H1 (cell line): Measurements from ENCODE around the gene OR5D13. TPM values are rescaled to one million over a fixed set of nuclear protein-coding genes. Genes with fewer than 3 reads are reported as not detected.

Experiments
- CTCF ChIA-PET: fragments of 300-600 bp; sonication (Branson Sonifier 250); formaldehyde crosslinking; loops from one replicate; lab custom pipeline; 2021; ENCODE audit not compliant: partially characterized antibody; lab: Charles Lee
- POLR2A ChIA-PET: fragments of 300-600 bp; sonication (Branson Sonifier 250); formaldehyde crosslinking; loops from one replicate; lab custom pipeline; 2021; ENCODE audit warnings: inconsistent platforms; ENCODE audit not compliant: partially characterized antibody; lab: Charles Lee
- DNase-seq, 2 experiments: peaks; one replicate each; pipeline versions ENCODE4 v3.0.0 to v3.0.0-alpha.2; 2010 to 2022; ENCODE audit warnings: low spot score in 2 of 2, low read depth in 1 of 2, mixed read lengths in 1 of 2
- FAIRE-seq: peaks from 2 replicates; lab custom pipeline; 2011; peaks lifted over from hg19 to GRCh38; lab: Jason Lieb, UNC
- H2AFZ ChIP-seq: 2 replicates; pipeline ENCODE4 v1.8.1; 2012; ENCODE audit warnings: low read length, inconsistent platforms
- H2AK5ac ChIP-seq: 2 replicates; pipeline ENCODE4 v1.6.1; 2013; ENCODE audit warnings: low read depth, low read length
- H2BK120ac ChIP-seq: replicated peaks from 2 replicates; pipeline ENCODE3; 2013; ENCODE audit warnings: low read depth, low read length, inconsistent platforms
- H2BK12ac ChIP-seq: 2 replicates; pipeline ENCODE4 v1.6.1; 2013; ENCODE audit warnings: low read depth, low read length
- H2BK15ac ChIP-seq: 2 replicates; pipeline ENCODE4 v1.6.1; 2013; ENCODE audit warnings: low read length
- H2BK20ac ChIP-seq: 2 replicates; pipeline ENCODE4 v1.6.1; 2013; ENCODE audit warnings: low read length
- H2BK5ac ChIP-seq: 2 replicates; pipeline ENCODE4 v1.6.1; 2013; ENCODE audit warnings: low read depth, low read length
- H3K14ac ChIP-seq: 2 replicates; pipeline ENCODE4 v1.6.1; 2013; ENCODE audit warnings: inconsistent platforms; ENCODE audit not compliant: insufficient read length
- H3K18ac ChIP-seq: 2 replicates; pipeline ENCODE4 v1.6.1; 2013; ENCODE audit warnings: low read length; ENCODE audit errors: extremely low read depth
- H3K23ac ChIP-seq: 2 replicates; pipeline ENCODE4 v1.6.1; 2013; ENCODE audit warnings: inconsistent platforms; ENCODE audit not compliant: insufficient read length
- H3K23me2 ChIP-seq: 2 replicates; pipeline ENCODE4 v1.6.1; 2013; ENCODE audit warnings: low read depth, low read length
- H3K27ac ChIP-seq: 2 replicates; pipeline ENCODE4 v1.6.1; 2011; ENCODE audit warnings: low read depth, low read length, inconsistent platforms
- H3K27me3 ChIP-seq, 4 experiments: replicated peaks in 1 of 4; 1 replicate in 1 of 4; 2 replicates in 3 of 4; pipeline versions ENCODE4 v1.6.1 to v1.8.1; 2011 to 2013; ENCODE audit warnings: low read length in 3 of 4, mild to moderate bottlenecking in 3 of 4, inconsistent platforms in 2 of 4, mixed read lengths in 2 of 4, moderate library complexity in 1 of 4; ENCODE audit not compliant: control insufficient read depth in 3 of 4, insufficient read depth in 3 of 4; ENCODE audit errors: extremely low read depth in 1 of 4
- H3K36me3 ChIP-seq, 4 experiments: 2 replicates each; pipeline versions ENCODE4 v1.6.1 to v1.8.1; 2011 to 2013; ENCODE audit warnings: mild to moderate bottlenecking in 4 of 4, low read length in 3 of 4, moderate library complexity in 2 of 4, control low read depth in 1 of 4, inconsistent platforms in 1 of 4; ENCODE audit not compliant: insufficient read depth in 4 of 4, control insufficient read depth in 2 of 4
- H3K4ac ChIP-seq: replicated peaks from 2 replicates; pipeline ENCODE3; 2013; ENCODE audit warnings: low read length, low read depth, mixed read lengths, inconsistent platforms; ENCODE audit not compliant: insufficient read length
- H3K4me1 ChIP-seq, 4 experiments: replicated peaks in 1 of 4; 1 replicate in 1 of 4; 2 replicates in 3 of 4; pipeline versions ENCODE4 v1.6.1 to v1.8.1; 2011 to 2013; ENCODE audit warnings: low read length in 3 of 4, inconsistent platforms in 2 of 4, mixed read lengths in 1 of 4; ENCODE audit not compliant: insufficient read depth in 4 of 4, control insufficient read depth in 3 of 4
- H3K4me2 ChIP-seq, 2 experiments: 2 replicates each; pipeline versions ENCODE4 v1.6.1 to v1.8.1; 2011 to 2013; ENCODE audit warnings: low read depth in 2 of 2, low read length in 2 of 2, control low read depth in 1 of 2, inconsistent platforms in 1 of 2, mild to moderate bottlenecking in 1 of 2; ENCODE audit not compliant: insufficient read depth in 1 of 2
- H3K4me3 ChIP-seq, 4 experiments: fragments of 200-600, 300-600 bp in 1 of 4; sonication (generic), shearing (Covaris generic), sonication (Bioruptor Twin) in 1 of 4; 2 replicates each; pipeline versions ENCODE4 v1.5.1 to v1.8.1; 2011 to 2016; ENCODE audit warnings: low read length in 4 of 4, low read depth in 3 of 4, control low read depth in 2 of 4, inconsistent platforms in 2 of 4, mild to moderate bottlenecking in 2 of 4, mixed read lengths in 1 of 4, moderate library complexity in 1 of 4; ENCODE audit not compliant: insufficient read depth in 2 of 4; ENCODE audit errors: extremely low read depth in 1 of 4
- H3K56ac ChIP-seq: replicated peaks from 2 replicates; pipeline ENCODE3; 2013; ENCODE audit warnings: low read depth, mild to moderate bottlenecking, mixed read lengths, low read length, inconsistent platforms; ENCODE audit not compliant: insufficient read length
- H3K79me1 ChIP-seq: 2 replicates; pipeline ENCODE4 v1.6.1; 2013; ENCODE audit warnings: low read depth, low read length, control low read depth
- H3K79me2 ChIP-seq, 2 experiments: 2 replicates each; pipeline versions ENCODE4 v1.6.1 to v1.8.1; 2012 to 2013; ENCODE audit warnings: low read length in 2 of 2, mild to moderate bottlenecking in 2 of 2, inconsistent platforms in 1 of 2; ENCODE audit not compliant: insufficient read depth in 2 of 2, control insufficient read depth in 1 of 2
- H3K9ac ChIP-seq, 4 experiments: replicated peaks in 1 of 4; 1 replicate in 1 of 4; 2 replicates in 3 of 4; pipeline versions ENCODE4 v1.6.1 to v1.8.1; 2011 to 2013; ENCODE audit warnings: low read depth in 3 of 4, low read length in 3 of 4, control low read depth in 2 of 4, mild to moderate bottlenecking in 2 of 4, moderate library complexity in 2 of 4, inconsistent platforms in 1 of 4; ENCODE audit errors: extremely low read depth in 1 of 4
- H3K9me3 ChIP-seq, 2 experiments: 2 replicates each; pipeline versions ENCODE4 v1.6.1 to v1.8.1; 2012 to 2013; ENCODE audit warnings: mild to moderate bottlenecking in 2 of 2, moderate library complexity in 2 of 2, control low read depth in 1 of 2, inconsistent platforms in 1 of 2, low read depth in 1 of 2, low read length in 1 of 2, mixed read lengths in 1 of 2; ENCODE audit not compliant: insufficient read depth in 2 of 2
- H4K20me1 ChIP-seq, 2 experiments: replicated peaks in 1 of 2; 2 replicates each; pipeline versions ENCODE3 to v1.8.1; 2011 to 2013; ENCODE audit warnings: inconsistent platforms in 2 of 2, low read length in 2 of 2, mild to moderate bottlenecking in 1 of 2; ENCODE audit not compliant: insufficient read depth in 2 of 2, control insufficient read depth in 1 of 2
- H4K5ac ChIP-seq: 2 replicates; pipeline ENCODE4 v1.6.1; 2013; ENCODE audit warnings: low read length, low read depth, mixed read lengths, inconsistent platforms; ENCODE audit not compliant: insufficient read length
- H4K8ac ChIP-seq: 2 replicates; pipeline ENCODE4 v1.8.0; 2013; ENCODE audit warnings: mild to moderate bottlenecking, moderate library complexity, low read length, inconsistent platforms; ENCODE audit not compliant: insufficient read depth; ENCODE audit errors: extremely low read depth
- H4K91ac ChIP-seq: replicated peaks from 2 replicates; pipeline ENCODE3; 2013; ENCODE audit warnings: low read length, mixed read lengths, inconsistent platforms; ENCODE audit not compliant: insufficient read length
- EGR1 ChIP-seq: IDR thresholded peaks from 2 replicates; pipeline ENCODE4 v1.6.1; 2011; ENCODE audit warnings: low read depth, low read length, borderline replicate concordance
- FOSL1 ChIP-seq: IDR thresholded peaks from 2 replicates; pipeline ENCODE4 v1.6.1; 2011; ENCODE audit warnings: mild to moderate bottlenecking, low read depth, low read length, moderate library complexity; ENCODE audit not compliant: insufficient read depth
- HDAC2 ChIP-seq, 2 experiments: fragments of 300-600 bp in 1 of 2; sonication (generic) in 1 of 2; IDR thresholded peaks; 2 replicates each; pipeline ENCODE4 v1.6.1; 2011 to 2012; ENCODE audit warnings: low read depth in 2 of 2, low read length in 2 of 2, mild to moderate bottlenecking in 2 of 2, moderate library complexity in 2 of 2, borderline replicate concordance in 1 of 2, inconsistent platforms in 1 of 2
- JUND ChIP-seq: IDR thresholded peaks from 2 replicates; pipeline ENCODE4 v1.6.1; 2011; ENCODE audit warnings: mild to moderate bottlenecking, improper control_type of control experiment, low read length
- KDM1A ChIP-seq: fragments of 200-600, 300-600 bp; sonication (generic); IDR thresholded peaks from 2 replicates; pipeline ENCODE4 v1.7.1; 2016; ENCODE audit warnings: mild to moderate bottlenecking, low read length, borderline replicate concordance
- KDM5A ChIP-seq: fragments of 200-600 bp; IDR thresholded peaks from 2 replicates; pipeline ENCODE4 v1.7.1; 2012; ENCODE audit warnings: mild to moderate bottlenecking, low read length, inconsistent platforms, mixed read lengths
- MAX ChIP-seq: IDR thresholded peaks from 2 replicates; pipeline ENCODE4 v1.6.1; 2012; ENCODE audit warnings: inconsistent platforms
- NRF1 ChIP-seq: IDR thresholded peaks from 2 replicates; pipeline ENCODE4 v1.6.1; 2011; ENCODE audit warnings: mild to moderate bottlenecking, low read depth, low read length, improper control_type of control experiment
- PHF8 ChIP-seq: fragments of 200-600 bp; sonication (generic); conservative IDR thresholded peaks from 2 replicates; pipeline ENCODE4 v1.7.1; 2012; ENCODE audit warnings: low read depth, mild to moderate bottlenecking, inconsistent platforms, low read length, moderate library complexity
- SRF ChIP-seq: IDR thresholded peaks from 2 replicates; pipeline ENCODE4 v1.6.1; 2011; ENCODE audit warnings: mild to moderate bottlenecking, low read depth, low read length, moderate library complexity
- TCF12 ChIP-seq: IDR thresholded peaks from 2 replicates; pipeline ENCODE4 v1.6.1; 2011; ENCODE audit warnings: low read depth, mild to moderate bottlenecking, low read length
- polyA plus RNA-seq, 7 experiments: library from polyadenylated mRNA; depleted of rRNA in 3 of 7; stranded (reverse) in 5 of 7; unstranded in 2 of 7; fragments of >200 nt in 5 of 7; fragments of 200-250 nt in 2 of 7; gene quantifications; 1 replicate in 5 of 7; 2 replicates in 1 of 7; 4 replicates in 1 of 7; pipeline versions ENCODE4 v1.2.1 to v1.2.3, GENCODE V29; 2011 to 2013; ENCODE audit warnings: missing spikeins in 2 of 7, mixed read lengths in 2 of 7
- total RNA-seq: library from RNA; stranded (reverse); fragmentation: NEBNext Ultra II Directional; extraction: Animal tissue kit (Norgen Biotek cat#: 25700); gene quantifications from 2 replicates; pipeline ENCODE4 v1.2.1, GENCODE V29; 2021

The OR5D13 gene
- total and polyA plus RNA-seq, 2 of the 8 experiments (the other 6 are each of a cell fraction or from before 2014, with no cell fraction given), result not detected

DNA sequence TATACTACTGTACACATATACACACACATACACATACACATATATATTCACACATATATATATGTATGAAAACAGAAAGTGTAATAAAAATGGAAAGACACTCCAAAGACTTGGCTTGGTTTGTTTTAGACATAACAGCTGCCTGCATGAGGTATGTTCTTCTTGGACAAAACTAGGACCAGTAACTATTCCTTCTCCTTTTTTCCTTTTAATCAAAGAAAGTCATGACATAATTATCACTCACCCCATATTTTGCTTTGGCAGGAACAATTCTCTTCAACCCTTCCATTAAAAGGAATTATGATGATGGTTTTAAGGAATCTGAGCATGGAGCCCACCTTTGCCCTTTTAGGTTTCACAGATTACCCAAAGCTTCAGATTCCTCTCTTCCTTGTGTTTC, 22.0 kb downstream of the OR5D13 start, which contains the start of gene OR5D14:
OR5D14 (plus strand) TSS at position 301 of the 400 bp plus-strand sequence; CDS start at position 301, 0 bp downstream.
- Histone ChIP-seq H3K9ac (no peak within 1 kb of the TSS), H3K14ac (no peak within 1 kb of the TSS), H3K18ac (no peak within 1 kb of the TSS), H3K23ac (no peak within 1 kb of the TSS), H2AK5ac (no peak within 1 kb of the TSS), H2AFZ (no peak within 1 kb of the TSS), H3K4me3 (no peak within 1 kb of the TSS), H2BK5ac (no peak within 1 kb of the TSS), H3K9me3 (peaks cover 68 to 76% of the 10 kb centered on the region in 2 experiments), H3K56ac (no peak within 1 kb of the TSS), H3K23me2 (no peaks in the 10 kb centered on the region; the same call in 1 of the 2 replicates), H3K79me1 (no peaks in the 10 kb centered on the region), H2BK20ac (no peak within 1 kb of the TSS), H4K8ac (no peak within 1 kb of the TSS), H3K27ac (no peak within 1 kb of the TSS), H3K27me3 (no peaks in the 10 kb centered on the region), H4K20me1 (no peaks in the 10 kb centered on the region), H4K5ac (no peak within 1 kb of the TSS), H3K4me1 (no peaks in the 10 kb centered on the region), H2BK12ac (no peak within 1 kb of the TSS), H3K79me2 (no peaks in the 10 kb centered on the region), H2BK15ac (no peak within 1 kb of the TSS), H3K4me2 (no peak within 1 kb of the TSS)
- DNase-seq, result no peak
- ChIA-PET POLR2A (no interaction called here), CTCF (no interaction called here)
- TF ChIP-seq MAX (no peak), FOSL1 (no peak), KDM1A (no peak), NRF1 (no peak), JUND (no peak), PHF8 (no peak), EGR1 (no peak), TCF12 (no peak), SRF (no peak), HDAC2 (IDR thresholded peaks at IDR 0.05; ENCODE audit: borderline replicate concordance in 1 of 2, low read depth in 2 of 2, low read length in 2 of 2) (no peak), KDM5A (no peak)
- TF ChIP-seq, all 59 proteins: peak for 0
- Histone ChIP-seq H4K91ac (no peak within 1 kb of the TSS), H2BK120ac (no peak within 1 kb of the TSS), H3K4ac (no peak within 1 kb of the TSS), H3K36me3 (no peaks in the 10 kb centered on the region)
- no peak for FAIRE-seq
